Ovary (tissue), 3 donors: Measurements from ENCODE around the gene KCNN3.

ENCODE experiments used
- CTCF ChIP-seq, 3 donors: fragments of 450-650 bp in 2 of 3; fragments of 200-600 bp in 1 of 3; IDR thresholded peaks; one replicate each; pipeline versions ENCODE4 v1.5.1 to v1.8.0; 2016 to 2022; ENCODE audit warnings: antibody characterized with exemption in 3 of 3, mild to moderate bottlenecking in 1 of 3
- EP300 ChIP-seq: sonication (generic); formaldehyde crosslinking; IDR thresholded peaks from one replicate; pipeline ENCODE4 v1.6.1; 2017; ENCODE audit warnings: antibody characterized with exemption
- POLR2A ChIP-seq: fragments of 450-650 bp; IDR thresholded peaks from one replicate; pipeline ENCODE4 v1.6.1; 2017; ENCODE audit warnings: antibody characterized with exemption, mild to moderate bottlenecking, moderate library complexity
- donor health status: DM: no; HTN: no; CAD: no.

GRCh38 chr1:154729577-154729976 lies 140.5 kb downstream of the KCNN3 start:
- TF ChIP-seq POLR2A, result no peak
- no peak for TF ChIP-seq CTCF (IDR thresholded peaks at IDR 0.05)
- no peak for TF ChIP-seq EP300
